Stimulated activated CD8-positive, alpha-beta memory T cell treated with anti-CD3 and anti-CD28 coated beads, Interleukin-4, amount 100 ng/mL, for 24 hours (primary cell): Measurements from ENCODE around the gene IMPA2.
"Not testable (repeated sequence)": the region's sequence is repeated elsewhere in the genome, so short reads cannot be mapped to it uniquely, and the experiment has no call there.

Experiments used
- DNase-seq: peaks from one replicate; pipeline ENCODE4 v3.0.0-alpha.2; 2020; ENCODE audit warnings: low read depth

Gene IMPA2

GRCh38 chr18:12076424-12077140 lies 95.3 kb downstream of the IMPA2 start:
- DNase-seq = no peak

- DNase-seq = not testable (repeated sequence)
Observed at GRCh38 chr18:12077994-12078393, 96.7 kb downstream of the IMPA2 start.

GRCh38 chr18:12079491-12080237 lies 98.4 kb downstream of the IMPA2 start:
- DNase-seq = no peak
